ENCODE results near the gene TADA3. TPM values are rescaled to one million over a fixed set of nuclear protein-coding genes. Genes with fewer than 3 reads are reported as not detected.

TADA3 gene
- total RNA-seq (2014; rRNA removed) (85.4 and 85.9 TPM in 2 replicates), Bru-seq, nascent RNA (percentile 81 among the genes with signal in this experiment), BruChase-seq, experiment 1, labeled RNA remaining after a 6-hour chase (percentile 88 among the genes with signal in this experiment), BruChase-seq, experiment 2, labeled RNA remaining after a 2-hour chase (percentile 78 among the genes with signal in this experiment)
- long read RNA-seq, transcript TADA3-201 (9 exons, 2,355 nt) = major isoform, 97 of 168 reads
- long read RNA-seq, partial matches to known transcripts = 40 of 168 reads
- long read RNA-seq, other reads (novel, unspliced or antisense) = 30 of 168 reads

GRCh38 chr3:9792405-9793160 lies at the start of gene TADA3, which contains the start of gene ARPC4:
Gene TADA3 (minus strand): TSS chr3:9792473. CDS start chr3:9791466, 1,007 bp downstream.
Gene ARPC4 (plus strand): TSS chr3:9793082. CDS start chr3:9793122, 40 bp downstream.
- Histone ChIP-seq H3K27ac (ENCODE audit: low read length) (peak within 1 kb of the TSS; percentile 79), H2AFZ (ENCODE audit: low read length) (peak within 1 kb of the TSS; percentile 82), H3K4me2 (ENCODE audit: low read length) (peak within 1 kb of the TSS; percentile 98), H3F3A (ENCODE audit: low read length, unreplicated experiment) (no peaks in the 10 kb centered on the region), H3K36me3 (ENCODE audit: low read depth, low read length) (peaks cover 5% of the 10 kb centered on the region; the same call in 1 of the 2 replicates), H3K79me2 (ENCODE audit: low read length) (peaks cover 28% of the 10 kb centered on the region), H4K20me1 (ENCODE audit: low read length) (no peaks in the 10 kb centered on the region), H3K9me3 (ENCODE audit: low read length) (no peaks in the 10 kb centered on the region), H3K4me3 (ENCODE audit: low read length) (peak within 1 kb of the TSS; percentile 99), H3K9ac (ENCODE audit: low read length) (peak within 1 kb of the TSS; percentile 97), H3K9me2 (replicated peaks; ENCODE audit: low read length) (no peaks in the 10 kb centered on the region), H3K4me1 (ENCODE audit: insufficient read depth, low read length) (peaks cover 11% of the 10 kb centered on the region), H3K27me3 (ENCODE audit: low read length) (no peaks in the 10 kb centered on the region)
- POLR2A ChIA-PET (ENCODE audit: unreplicated experiment) = interaction anchor here (0.6 to 1.1 kb wide), 8 partner anchors 11 to 990 kb away, joined by 3 to 12 read pairs (median 6); partner anchors contain the start of genes IL17RC, OGG1 and SETD5
- intact Hi-C loops (cut with micrococcal nuclease) = loop anchor here (1.0 to 5.0 kb wide), 3 partner anchors 42 to 75 kb away; partner anchors contain the start of gene BRPF1
- no TSS peak for BruUV-seq (replicated peaks)
- peak; percentile 88 for ATAC-seq
- peak; percentile 90 for DNase-seq
- CTCF ChIA-PET = interaction anchor here (0.6 kb wide), 1 partner anchor 191 kb away, joined by 3 read pairs; no protein-coding TSS in a partner anchor
- TF ChIP-seq CTCF (conservative IDR thresholded peaks at IDR 0.05; ENCODE audit: low read depth, low read length) (no peak), EZH2phosphoT487 (IDR thresholded peaks at IDR 0.05; ENCODE audit: borderline replicate concordance, low read length) (no peak), EZH2 (IDR thresholded peaks at IDR 0.05; ENCODE audit: low read length, unreplicated experiment) (no peak)

- Histone ChIP-seq H3K27ac (ENCODE audit: low read length) (no peak overlapping the region), H4K20me1 (ENCODE audit: low read length) (no peaks in the 10 kb centered on the region), H3K4me3 (ENCODE audit: low read length) (no peak overlapping the region), H3K36me3 (ENCODE audit: low read depth, low read length) (peaks cover 6% of the 10 kb centered on the region), H3K79me2 (ENCODE audit: low read length) (peaks cover 14% of the 10 kb centered on the region), H3K9ac (ENCODE audit: low read length) (no peak overlapping the region), H3K9me2 (replicated peaks; ENCODE audit: low read length) (no peaks in the 10 kb centered on the region), H3K9me3 (ENCODE audit: low read length) (no peaks in the 10 kb centered on the region), H3K27me3 (ENCODE audit: low read length) (no peaks in the 10 kb centered on the region), H3K4me1 (ENCODE audit: insufficient read depth, low read length) (peaks cover 19% of the 10 kb centered on the region), H2AFZ (ENCODE audit: low read length) (no peak overlapping the region), H3F3A (ENCODE audit: low read length, unreplicated experiment) (no peaks in the 10 kb centered on the region), H3K4me2 (ENCODE audit: low read length) (no peak overlapping the region)
- intact Hi-C loops (cut with micrococcal nuclease) = loop anchor here (5.0 to 10.0 kb wide), 3 partner anchors 56 to 444 kb away; partner anchors contain the start of gene FANCD2
- ChIA-PET POLR2A (ENCODE audit: unreplicated experiment) (no interaction called here), CTCF (no interaction called here)
- no peak for ATAC-seq
- no peak for DNase-seq
- no peak for TF ChIP-seq EZH2 (IDR thresholded peaks at IDR 0.05; ENCODE audit: low read length, unreplicated experiment)
- no peak for TF ChIP-seq CTCF (conservative IDR thresholded peaks at IDR 0.05; ENCODE audit: low read depth, low read length)
- TF ChIP-seq EZH2phosphoT487 (IDR thresholded peaks at IDR 0.05; ENCODE audit: borderline replicate concordance, low read length) = no peak
- no TSS peak for BruUV-seq (replicated peaks)
Measured at GRCh38 chr3:9841015-9841414, 48.7 kb upstream of the TADA3 start.

All from PC-3 (cell line).